H9 (cell line): ENCODE measurements around the gene OR5K1. TPM values are rescaled to one million over a fixed set of nuclear protein-coding genes. Genes with fewer than 3 reads are reported as not detected.

Source experiments
- DNase-seq: peaks from one replicate; pipeline ENCODE4 v3.0.0-alpha.2; 2017
- H2AFZ ChIP-seq: one replicate; pipeline ENCODE4 v1.6.1; 2013; ENCODE audit warnings: mild to moderate bottlenecking, low read length, control low read depth, moderate library complexity
- H2AK5ac ChIP-seq: 2 replicates; pipeline ENCODE4 v1.6.1; 2013; ENCODE audit warnings: low read length, control low read depth, mixed read lengths; ENCODE audit not compliant: insufficient read length
- H2BK120ac ChIP-seq: one replicate; pipeline ENCODE4 v1.6.1; 2013; ENCODE audit warnings: low read depth, mild to moderate bottlenecking, low read length, control low read depth, inconsistent platforms; ENCODE audit not compliant: poor library complexity, severe bottlenecking
- H2BK12ac ChIP-seq: 2 replicates; pipeline ENCODE4 v1.6.1; 2013; ENCODE audit warnings: low read length, control low read depth, mixed read lengths, low read depth; ENCODE audit not compliant: insufficient read length
- H2BK15ac ChIP-seq: 2 replicates; pipeline ENCODE4 v1.6.1; 2013; ENCODE audit warnings: low read depth, low read length, control low read depth
- H2BK20ac ChIP-seq: one replicate; pipeline ENCODE4 v1.6.1; 2013; ENCODE audit warnings: low read depth, mild to moderate bottlenecking, low read length, control low read depth, inconsistent platforms; ENCODE audit not compliant: poor library complexity, severe bottlenecking
- H2BK5ac ChIP-seq: 2 replicates; pipeline ENCODE4 v1.6.1; 2013; ENCODE audit warnings: low read length, control low read depth, mixed read lengths; ENCODE audit not compliant: insufficient read length
- H3K14ac ChIP-seq: 2 replicates; pipeline ENCODE4 v1.6.1; 2013; ENCODE audit warnings: low read length, control low read depth; ENCODE audit not compliant: insufficient read depth
- H3K18ac ChIP-seq: 2 replicates; pipeline ENCODE4 v1.6.1; 2013; ENCODE audit warnings: low read depth, mild to moderate bottlenecking, mixed read lengths, low read length, control low read depth; ENCODE audit not compliant: insufficient read length
- H3K23ac ChIP-seq: 2 replicates; pipeline ENCODE4 v1.6.1; 2013; ENCODE audit warnings: low read length, control low read depth, mixed read lengths, low read depth; ENCODE audit not compliant: insufficient read length
- H3K23me2 ChIP-seq: 2 replicates; pipeline ENCODE4 v1.6.1; 2013; ENCODE audit warnings: low read depth, mild to moderate bottlenecking, mixed read lengths, low read length, control low read depth; ENCODE audit not compliant: insufficient read length, poor library complexity, severe bottlenecking
- H3K27ac ChIP-seq: 2 replicates; pipeline ENCODE4 v1.5.1; 2013; ENCODE audit warnings: low read length, control low read depth, mixed read lengths, low read depth; ENCODE audit not compliant: insufficient read length
- H3K27me3 ChIP-seq: 2 replicates; pipeline ENCODE4 v1.6.1; 2013; ENCODE audit warnings: low read length, control low read depth, inconsistent platforms; ENCODE audit not compliant: insufficient read depth
- H3K4ac ChIP-seq: 2 replicates; pipeline ENCODE4 v1.6.1; 2013; ENCODE audit warnings: low read depth, mild to moderate bottlenecking, control low read depth, inconsistent platforms, low read length, moderate library complexity
- H3K4me1 ChIP-seq: 2 replicates; pipeline ENCODE4 v1.6.1; 2013; ENCODE audit warnings: low read length, control low read depth, inconsistent platforms; ENCODE audit not compliant: insufficient read depth
- H3K4me2 ChIP-seq: 2 replicates; pipeline ENCODE4 v1.6.1; 2013; ENCODE audit warnings: low read length, control low read depth, mixed read lengths; ENCODE audit not compliant: insufficient read length, insufficient read depth
- H3K56ac ChIP-seq: 2 replicates; pipeline ENCODE4 v1.6.1; 2013; ENCODE audit warnings: low read depth, mild to moderate bottlenecking, mixed read lengths, low read length, control low read depth; ENCODE audit not compliant: insufficient read length
- H3K79me1 ChIP-seq: 2 replicates; pipeline ENCODE4 v1.6.1; 2013; ENCODE audit warnings: low read depth, mild to moderate bottlenecking, moderate library complexity, low read length, control low read depth, inconsistent platforms; ENCODE audit not compliant: insufficient read depth, poor library complexity, severe bottlenecking
- H3K79me2 ChIP-seq: 2 replicates; pipeline ENCODE4 v1.6.1; 2013; ENCODE audit warnings: low read length, control low read depth, inconsistent platforms; ENCODE audit not compliant: insufficient read depth
- H3K9ac ChIP-seq: 2 replicates; pipeline ENCODE4 v1.6.1; 2013; ENCODE audit warnings: low read length, control low read depth, mixed read lengths; ENCODE audit not compliant: insufficient read length; ENCODE audit errors: extremely low read depth
- H3K9me3 ChIP-seq: one replicate; pipeline ENCODE4 v1.6.1; 2013; ENCODE audit warnings: low read depth, low read length, inconsistent platforms; ENCODE audit not compliant: control insufficient read depth
- H3T11ph ChIP-seq: one replicate; pipeline ENCODE4 v1.6.1; 2013; ENCODE audit warnings: mild to moderate bottlenecking, low read length, control low read depth, inconsistent platforms
- H4K20me1 ChIP-seq: one replicate; pipeline ENCODE4 v1.6.1; 2013; ENCODE audit not compliant: control insufficient read depth, insufficient read length, insufficient read depth
- H4K5ac ChIP-seq: 2 replicates; pipeline ENCODE4 v1.6.1; 2013; ENCODE audit warnings: low read depth, mild to moderate bottlenecking, mixed read lengths, low read length, control low read depth; ENCODE audit not compliant: insufficient read length
- H4K8ac ChIP-seq: replicated peaks from 2 replicates; pipeline ENCODE4 v1.6.1; 2013; ENCODE audit warnings: low read length, control low read depth, mixed read lengths, low read depth; ENCODE audit not compliant: insufficient read length
- H4K91ac ChIP-seq: 2 replicates; pipeline ENCODE4 v1.6.1; 2013; ENCODE audit warnings: low read depth, mild to moderate bottlenecking, moderate library complexity, mixed read lengths, low read length, control low read depth; ENCODE audit not compliant: insufficient read length
- H3K27ac Mint-ChIP-seq, 3 experiments: 2 replicates in 2 of 3; 3 replicates in 1 of 3; pipeline ENCODE4 v1.8.0; 2020 to 2021; ENCODE audit warnings: mixed read lengths in 3 of 3, mild to moderate bottlenecking in 1 of 3, moderate library complexity in 1 of 3
- H3K27me3 Mint-ChIP-seq: 2 replicates; pipeline ENCODE4 v1.8.0; 2021; ENCODE audit warnings: low read depth, mild to moderate bottlenecking, moderate library complexity, mixed read lengths
- H3K36me3 Mint-ChIP-seq, 3 experiments: 2 replicates in 2 of 3; 3 replicates in 1 of 3; pipeline ENCODE4 v1.8.0; 2020 to 2021; ENCODE audit warnings: low read depth in 3 of 3, mixed read lengths in 3 of 3; ENCODE audit not compliant: insufficient read depth in 1 of 3
- H3K4me1 Mint-ChIP-seq, 2 experiments: 2 replicates each; pipeline ENCODE4 v1.8.0; 2020; ENCODE audit warnings: mixed read lengths in 2 of 2
- H3K4me3 Mint-ChIP-seq, 2 experiments: 2 replicates in 1 of 2; 3 replicates in 1 of 2; pipeline ENCODE4 v1.8.0; 2020 to 2021; ENCODE audit warnings: mild to moderate bottlenecking in 2 of 2, mixed read lengths in 2 of 2, moderate library complexity in 1 of 2
- H3K9me3 Mint-ChIP-seq, 2 experiments: 2 replicates in 1 of 2; 3 replicates in 1 of 2; pipeline ENCODE4 v1.8.0; 2020; ENCODE audit warnings: mild to moderate bottlenecking in 2 of 2, mixed read lengths in 2 of 2, moderate library complexity in 1 of 2
- CTCF ChIP-seq: fragments of 200-600 bp; sonication (generic); conservative IDR thresholded peaks from 3 replicates; pipeline ENCODE4 v1.8.0; 2021; ENCODE audit warnings: antibody characterized with exemption, mild to moderate bottlenecking
- WGBS: extraction: QIAGEN DNeasy Blood & Tissue Kit; methylation state at CpG from one replicate; pipeline ENCODE4 v1.1.7; 2013; ENCODE audit warnings: missing lambda C conversion rate, low lambda C conversion rate, mixed read lengths; ENCODE audit not compliant: insufficient read length; ENCODE audit errors: extremely low coverage; 5-methylcytosine and 5-hydroxymethylcytosine counted together
- total RNA-seq: library from RNA; stranded (reverse); gene quantifications from 2 replicates; pipeline ENCODE4 v1.2.1, GENCODE V29; 2021

OR5K1 gene
- total RNA-seq, 1 experiment from 2014 or later = not detected

GRCh38 chr3:98483626-98484025 is 20.6 kb downstream of the OR5K1 start:
- Mint-ChIP-seq H3K27ac (no peak overlapping the region), H3K36me3 (no peaks in the 10 kb centered on the region; a peak in 2 of 7 replicates), H3K9me3 (peaks cover 19 to 25% of the 10 kb centered on the region in 2 experiments), H3K4me1 (peaks cover 0 to 2% of the 10 kb centered on the region in 2 experiments; a peak in 1 of 4 replicates), H3K27me3 (no peaks in the 10 kb centered on the region), H3K4me3 (no peak overlapping the region)
- Histone ChIP-seq H3K27me3 (no peaks in the 10 kb centered on the region), H4K91ac (no peak overlapping the region), H2AK5ac (no peak overlapping the region), H2AFZ (no peak overlapping the region), H3K9me3 (no peaks in the 10 kb centered on the region), H3K56ac (no peak overlapping the region), H2BK12ac (no peak overlapping the region), H2BK20ac (no peak overlapping the region), H3T11ph (no peak overlapping the region), H3K27ac (no peak overlapping the region), H2BK5ac (no peak overlapping the region), H4K5ac (no peak overlapping the region), H3K4me1 (no peaks in the 10 kb centered on the region), H3K23ac (no peak overlapping the region), H2BK120ac (no peak overlapping the region), H3K4ac (no peak overlapping the region), H4K20me1 (no peaks in the 10 kb centered on the region), H4K8ac (no peak overlapping the region), H3K79me2 (no peaks in the 10 kb centered on the region), H3K9ac (no peak overlapping the region), H3K14ac (no peak overlapping the region), H3K4me2 (no peak overlapping the region), H2BK15ac (no peak overlapping the region), H3K79me1 (no peaks in the 10 kb centered on the region), H3K18ac (no peak overlapping the region), H3K23me2 (no peaks in the 10 kb centered on the region)
- no peak for DNase-seq
- no peak for TF ChIP-seq CTCF
- WGBS = no CpG with 5 or more reads among the region's 3 CpGs
